Endothelial cell of umbilical vein (primary cell): ENCODE results near the gene SLC27A6.

Experiments used
- EZH2 ChIP-seq: IDR thresholded peaks from 2 replicates; pipeline ENCODE4 v1.6.1; 2012; ENCODE audit warnings: borderline replicate concordance, low read depth, mild to moderate bottlenecking, moderate library complexity, low read length, inconsistent platforms; ENCODE audit not compliant: severe bottlenecking
- FOS ChIP-seq: IDR thresholded peaks from 2 replicates; pipeline ENCODE4 v1.6.1; 2011; ENCODE audit warnings: mild to moderate bottlenecking, low read length, moderate library complexity, borderline replicate concordance; ENCODE audit not compliant: insufficient read depth
- GATA2 ChIP-seq: IDR thresholded peaks from 2 replicates; pipeline ENCODE4 v1.7.0; 2011; ENCODE audit warnings: low read depth, mild to moderate bottlenecking, moderate library complexity, mixed read lengths, low read length; ENCODE audit not compliant: insufficient read length, insufficient read depth
- JUN ChIP-seq: IDR thresholded peaks from 2 replicates; pipeline ENCODE4 v1.6.1; 2011; ENCODE audit warnings: borderline replicate concordance, low read depth; ENCODE audit not compliant: insufficient read length, insufficient read depth
- MYC ChIP-seq: IDR thresholded peaks from one replicate; pipeline ENCODE4 v1.6.1; 2011; ENCODE audit warnings: mild to moderate bottlenecking, low read depth, low read length
- POLR2A ChIP-seq: IDR thresholded peaks from 2 replicates; pipeline ENCODE4 v1.6.1; 2012; ENCODE audit warnings: low read depth, mild to moderate bottlenecking, control low read depth, low read length
- POLR2AphosphoS5 ChIP-seq: IDR thresholded peaks from 2 replicates; pipeline ENCODE4 v1.6.1; 2012; ENCODE audit warnings: low read depth, mild to moderate bottlenecking, control low read depth, low read length, moderate library complexity; ENCODE audit not compliant: insufficient read depth
- TF ChIP-seq, protein P1 (sequence below), 2 donors: IDR thresholded peaks; 1 replicate in 1 of 2; 2 replicates in 1 of 2; pipeline ENCODE4 v1.5.1; 2011; ENCODE audit warnings: low read length in 2 of 2, mild to moderate bottlenecking in 2 of 2, moderate library complexity in 2 of 2, control low read depth in 1 of 2, inconsistent platforms in 1 of 2, low read depth in 1 of 2; ENCODE audit not compliant: insufficient read depth in 1 of 2; ENCODE audit errors: extremely low read depth in 1 of 2
- TF ChIP-seq, protein P2 (sequence below): IDR thresholded peaks from 2 replicates; pipeline ENCODE4 v1.6.1; 2011; ENCODE audit not compliant: insufficient read depth, insufficient read length

DNA sequence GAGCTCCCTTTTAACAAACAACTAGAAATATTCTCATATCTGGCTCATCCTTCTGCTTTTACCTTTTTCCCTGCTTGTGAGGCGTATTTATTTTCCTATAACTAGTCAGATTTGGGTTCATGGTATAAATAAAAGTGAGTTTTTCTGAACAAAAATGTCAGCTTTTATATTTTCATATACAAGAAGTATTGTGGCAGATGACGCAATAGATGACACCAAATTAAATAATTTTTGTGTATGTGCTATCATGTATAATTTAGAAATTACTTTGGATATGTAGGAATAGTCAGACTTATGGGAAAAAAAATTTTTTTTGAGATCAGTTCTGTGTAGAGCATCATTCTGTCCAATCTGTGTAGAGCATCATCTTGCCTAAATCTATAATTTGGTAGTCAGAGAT, 45.7 kb upstream of the SLC27A6 start:
- TF ChIP-seq EZH2 (no peak), FOS (no peak), POLR2AphosphoS5 (no peak), POLR2A (no peak), JUN (no peak), GATA2 (no peak), MYC (no peak)
- TF ChIP-seq, protein P1, sequence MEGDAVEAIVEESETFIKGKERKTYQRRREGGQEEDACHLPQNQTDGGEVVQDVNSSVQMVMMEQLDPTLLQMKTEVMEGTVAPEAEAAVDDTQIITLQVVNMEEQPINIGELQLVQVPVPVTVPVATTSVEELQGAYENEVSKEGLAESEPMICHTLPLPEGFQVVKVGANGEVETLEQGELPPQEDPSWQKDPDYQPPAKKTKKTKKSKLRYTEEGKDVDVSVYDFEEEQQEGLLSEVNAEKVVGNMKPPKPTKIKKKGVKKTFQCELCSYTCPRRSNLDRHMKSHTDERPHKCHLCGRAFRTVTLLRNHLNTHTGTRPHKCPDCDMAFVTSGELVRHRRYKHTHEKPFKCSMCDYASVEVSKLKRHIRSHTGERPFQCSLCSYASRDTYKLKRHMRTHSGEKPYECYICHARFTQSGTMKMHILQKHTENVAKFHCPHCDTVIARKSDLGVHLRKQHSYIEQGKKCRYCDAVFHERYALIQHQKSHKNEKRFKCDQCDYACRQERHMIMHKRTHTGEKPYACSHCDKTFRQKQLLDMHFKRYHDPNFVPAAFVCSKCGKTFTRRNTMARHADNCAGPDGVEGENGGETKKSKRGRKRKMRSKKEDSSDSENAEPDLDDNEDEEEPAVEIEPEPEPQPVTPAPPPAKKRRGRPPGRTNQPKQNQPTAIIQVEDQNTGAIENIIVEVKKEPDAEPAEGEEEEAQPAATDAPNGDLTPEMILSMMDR (IDR thresholded peaks at IDR 0.05; ENCODE audit: extremely low read depth in 1 of 2, insufficient read depth in 1 of 2, low read depth in 1 of 2, low read length in 2 of 2), result no peak
- TF ChIP-seq, protein P2, sequence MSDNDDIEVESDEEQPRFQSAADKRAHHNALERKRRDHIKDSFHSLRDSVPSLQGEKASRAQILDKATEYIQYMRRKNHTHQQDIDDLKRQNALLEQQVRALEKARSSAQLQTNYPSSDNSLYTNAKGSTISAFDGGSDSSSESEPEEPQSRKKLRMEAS, result no peak
